Measurements from ENCODE around the gene INPP5D.
"Not testable (repeated sequence)": the region's sequence is repeated elsewhere in the genome, so short reads cannot be mapped to it uniquely, and the experiment has no call there.

Gene INPP5D

GRCh38 chr2:233118648-233119000 is 58.5 kb downstream of the INPP5D start:
- DNase-seq, result no peak

- DNase-seq, result no peak
Observed at GRCh38 chr2:233119123-233119522, 59.0 kb downstream of the INPP5D start.

DNA sequence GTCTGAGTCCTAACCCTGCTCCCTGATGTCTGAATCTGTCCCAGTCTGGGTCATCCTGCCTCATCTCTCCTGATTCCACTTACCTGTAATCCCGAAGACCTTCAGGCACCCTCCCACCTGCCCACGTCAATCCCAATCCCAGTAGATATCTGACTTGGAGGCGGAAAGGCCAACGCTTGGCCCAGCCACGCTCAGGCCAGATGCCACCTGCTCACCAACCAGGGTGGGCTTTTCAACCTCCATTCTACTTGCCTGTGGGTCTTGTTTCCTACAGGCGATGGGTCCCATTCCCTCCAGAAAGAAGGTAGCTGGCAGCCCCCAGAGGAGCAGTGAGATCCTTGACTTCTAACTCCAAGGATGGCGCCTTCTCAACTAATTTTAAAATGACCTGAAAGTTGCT is 59.7 kb downstream of the INPP5D start:
- DNase-seq, result no peak

DNA sequence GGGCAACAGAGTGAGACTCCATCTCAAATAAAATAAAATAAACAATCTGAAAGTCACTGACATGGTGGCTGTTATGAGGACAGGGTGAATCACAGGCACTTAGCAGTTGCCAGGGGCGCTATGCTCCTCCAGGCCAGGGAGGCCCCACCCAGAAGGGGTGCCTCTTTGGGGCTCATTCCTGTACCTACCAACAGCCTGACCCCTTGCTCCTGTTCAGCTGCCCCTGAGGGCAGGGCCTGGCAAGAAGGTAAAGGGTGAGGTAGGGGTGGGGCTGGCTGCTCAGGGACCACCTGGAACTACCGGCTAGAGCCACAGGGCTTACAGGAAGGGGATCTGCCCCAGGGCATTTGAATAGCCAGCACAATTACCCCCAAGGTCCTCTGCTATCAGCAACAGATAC is 60.3 kb downstream of the INPP5D start:
- no peak for DNase-seq

GRCh38 chr2:233121856-233122255 is 61.7 kb downstream of the INPP5D start:
- DNase-seq, result no peak

- no peak for DNase-seq
Observed at GRCh38 chr2:233122541-233122940, 62.4 kb downstream of the INPP5D start.

DNA sequence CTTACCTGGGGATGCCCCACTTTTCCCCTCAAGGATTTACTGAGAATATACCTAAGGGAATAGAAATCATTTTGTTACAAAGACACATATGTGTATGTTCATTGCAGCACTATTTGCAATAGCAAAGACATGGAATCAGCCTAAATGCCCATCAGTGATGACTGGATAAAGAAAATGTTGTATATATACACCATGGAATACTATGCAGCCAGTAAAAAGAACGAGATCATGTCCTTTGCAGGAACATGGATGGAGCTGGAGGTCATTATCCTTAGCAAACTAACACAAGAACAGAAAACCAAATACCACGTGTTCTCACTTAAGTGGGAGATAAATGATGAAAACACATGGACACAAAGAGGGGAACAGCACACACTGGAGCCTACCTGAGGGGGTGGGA is 63.4 kb downstream of the INPP5D start:
- DNase-seq, result not testable (repeated sequence)

DNA sequence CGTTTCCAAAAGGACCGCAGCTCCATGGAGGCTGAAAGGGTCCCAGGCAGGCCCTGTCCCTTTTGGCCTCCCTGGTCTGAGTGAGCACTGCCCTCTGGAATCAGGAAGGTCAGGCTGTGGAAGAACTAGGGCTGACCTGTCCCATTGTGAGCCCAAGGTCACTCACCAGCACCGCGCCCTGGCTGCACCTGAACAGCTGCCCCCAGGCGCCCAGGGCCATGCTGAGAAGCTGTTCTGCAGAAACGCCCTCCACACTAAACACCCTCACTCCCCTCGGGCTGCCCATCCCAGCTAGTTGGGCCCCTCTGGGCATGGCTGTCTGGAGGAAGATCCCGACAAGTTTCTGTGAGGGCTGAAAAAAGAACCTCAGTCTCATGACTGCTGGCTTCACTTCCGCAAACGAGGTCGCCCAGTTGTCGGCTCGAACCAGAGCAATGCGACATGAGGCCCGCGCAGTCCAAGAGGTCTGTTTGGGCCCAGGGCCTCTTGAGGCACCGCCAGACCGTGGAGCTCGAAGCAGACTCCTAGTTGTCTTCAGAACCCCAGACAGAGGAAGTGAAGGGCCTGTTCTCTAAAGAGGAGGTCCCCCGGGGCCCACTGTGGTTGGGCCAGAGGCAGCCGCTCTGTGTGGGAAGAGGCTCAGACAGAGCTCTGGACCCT is 64.4 kb downstream of the INPP5D start:
- no peak for DNase-seq

- DNase-seq, result no peak
Observed at GRCh38 chr2:233125455-233126065, 65.4 kb downstream of the INPP5D start.

GRCh38 chr2:233129351-233129978 is 69.3 kb downstream of the INPP5D start:
- no peak for DNase-seq

GRCh38 chr2:233130024-233130423 is 69.9 kb downstream of the INPP5D start:
- no peak for DNase-seq

DNA sequence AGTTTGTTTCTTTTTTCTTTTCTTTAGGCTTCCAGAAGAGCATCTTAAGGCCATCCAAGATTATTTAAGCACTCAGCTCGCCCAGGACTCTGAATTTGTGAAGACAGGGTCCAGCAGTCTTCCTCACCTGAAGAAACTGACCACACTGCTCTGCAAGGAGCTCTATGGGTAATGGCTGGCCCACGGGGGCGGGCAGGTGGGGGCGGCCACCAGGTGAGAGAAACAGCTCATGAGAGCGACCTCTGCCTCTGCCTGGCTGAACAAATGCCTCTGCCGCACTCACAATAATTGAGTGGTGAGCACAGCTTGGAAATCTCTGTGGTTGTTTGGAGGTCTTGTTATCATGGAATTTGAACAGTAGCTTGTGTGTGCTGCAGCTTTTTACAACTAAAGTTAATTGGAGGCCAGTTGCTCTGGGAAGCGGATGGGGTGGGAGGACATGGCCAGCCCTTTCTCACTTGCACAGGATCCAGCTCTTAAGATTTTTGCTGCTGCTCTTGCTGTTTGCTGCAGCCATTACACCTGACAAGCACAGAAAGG is 70.4 kb downstream of the INPP5D start:
- DNase-seq, result no peak

DNA sequence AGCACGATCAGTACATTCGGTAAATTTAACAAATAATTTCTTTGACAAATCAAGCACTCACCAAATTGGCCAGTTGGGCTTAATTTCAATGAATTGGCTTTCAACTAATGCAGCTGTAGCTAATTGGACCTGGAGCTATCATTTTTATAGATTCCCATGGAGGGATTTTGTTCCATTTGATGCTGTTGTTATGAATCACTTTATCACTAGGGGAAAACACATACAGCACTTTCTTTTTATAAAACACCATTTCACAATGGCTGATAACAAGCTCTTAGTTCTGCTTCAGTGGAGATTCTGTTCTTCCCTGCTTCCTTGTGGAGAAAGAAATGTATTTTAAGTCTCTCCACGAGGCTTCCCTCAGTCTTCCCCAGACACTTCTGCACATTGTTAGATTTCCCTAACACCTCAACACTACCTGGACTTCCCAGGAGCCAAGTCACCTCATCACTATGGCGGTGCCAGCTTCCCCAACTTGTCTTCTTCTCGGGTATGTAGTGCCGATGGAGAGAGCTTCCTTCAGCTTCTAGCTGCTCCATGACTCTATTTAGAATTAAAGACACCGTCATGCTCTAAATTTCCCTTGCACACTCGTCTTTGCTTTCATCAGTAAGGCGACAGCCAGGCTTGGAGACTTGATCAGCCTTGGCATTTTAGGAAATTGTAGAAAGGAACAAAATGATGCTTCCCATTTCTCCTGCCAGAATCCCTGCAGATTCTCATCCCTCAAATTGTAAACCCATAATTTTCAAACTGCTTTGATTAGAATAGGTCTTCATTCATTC is 72.0 kb downstream of the INPP5D start:
- DNase-seq, result no peak

DNA sequence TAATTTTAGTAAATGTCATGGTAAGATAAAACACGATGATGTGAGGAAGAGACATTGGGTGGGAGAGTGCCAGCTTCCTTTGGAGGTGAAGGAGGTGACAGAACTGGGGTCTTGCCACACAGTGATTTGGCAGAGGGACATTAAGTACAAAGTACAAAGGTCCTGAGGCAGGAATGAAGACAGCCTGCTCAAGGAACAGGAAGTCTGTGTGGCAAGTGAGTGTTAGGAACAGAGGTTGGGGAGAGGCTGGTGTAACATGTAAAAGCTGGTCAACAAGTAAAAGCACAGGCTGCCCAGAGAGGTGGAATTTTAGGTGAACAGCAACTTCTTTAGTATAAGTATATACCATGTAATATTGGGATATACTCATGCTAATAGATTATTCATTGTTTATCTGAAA is 73.1 kb downstream of the INPP5D start:
- DNase-seq, result no peak

GRCh38 chr2:233135421-233135820 is 75.3 kb downstream of the INPP5D start:
- DNase-seq, result no peak

DNA sequence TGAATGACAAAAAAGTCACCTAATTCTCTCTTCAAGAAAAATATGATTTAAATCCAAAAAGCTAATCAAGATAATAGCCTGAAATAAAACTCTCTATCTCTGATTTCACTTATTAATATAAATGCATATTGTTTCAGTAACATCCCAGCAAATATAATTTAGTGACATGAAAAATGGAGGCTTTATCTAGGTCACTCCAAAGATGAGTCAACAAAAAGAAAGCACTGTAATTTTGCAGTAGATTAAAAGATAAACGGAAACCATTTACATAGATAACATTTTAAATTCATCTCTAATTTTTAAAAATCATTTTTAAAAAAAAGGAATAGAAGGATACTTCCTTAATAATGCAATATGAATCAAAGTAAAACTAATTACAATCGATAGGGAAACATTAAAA is 76.9 kb downstream of the INPP5D start:
- no peak for DNase-seq

DNA sequence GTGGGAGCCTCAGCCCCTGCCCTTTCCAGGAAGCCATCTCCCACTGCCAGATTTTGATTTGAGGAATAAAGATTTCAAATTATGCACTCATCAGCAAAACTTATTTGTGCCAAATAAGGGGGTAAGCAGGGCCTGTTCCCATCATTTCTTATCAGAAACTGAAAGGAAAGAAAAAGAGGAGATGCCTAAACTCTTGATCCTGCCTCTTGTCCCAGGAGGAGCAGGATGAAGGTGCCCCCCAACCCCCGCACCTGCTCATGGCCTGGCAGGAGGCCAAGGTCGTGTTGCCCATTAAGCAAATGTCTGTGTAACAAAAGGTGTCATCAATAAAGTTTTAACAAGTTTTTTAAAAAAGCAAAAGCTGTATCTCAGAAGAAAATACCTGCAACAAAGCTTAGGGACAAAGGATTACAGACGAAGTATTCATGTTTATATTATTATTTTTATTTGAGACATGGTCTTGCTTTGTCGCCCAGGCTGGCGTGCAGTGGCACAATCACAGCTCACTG is 80.0 kb downstream of the INPP5D start:
- no peak for DNase-seq

GRCh38 chr2:233140978-233141377 is 80.8 kb downstream of the INPP5D start:
- DNase-seq, result no peak

- DNase-seq, result no peak
Observed at GRCh38 chr2:233141901-233142300, 81.8 kb downstream of the INPP5D start.

GRCh38 chr2:233142355-233142897 is 82.3 kb downstream of the INPP5D start:
- DNase-seq, result no peak

DNA sequence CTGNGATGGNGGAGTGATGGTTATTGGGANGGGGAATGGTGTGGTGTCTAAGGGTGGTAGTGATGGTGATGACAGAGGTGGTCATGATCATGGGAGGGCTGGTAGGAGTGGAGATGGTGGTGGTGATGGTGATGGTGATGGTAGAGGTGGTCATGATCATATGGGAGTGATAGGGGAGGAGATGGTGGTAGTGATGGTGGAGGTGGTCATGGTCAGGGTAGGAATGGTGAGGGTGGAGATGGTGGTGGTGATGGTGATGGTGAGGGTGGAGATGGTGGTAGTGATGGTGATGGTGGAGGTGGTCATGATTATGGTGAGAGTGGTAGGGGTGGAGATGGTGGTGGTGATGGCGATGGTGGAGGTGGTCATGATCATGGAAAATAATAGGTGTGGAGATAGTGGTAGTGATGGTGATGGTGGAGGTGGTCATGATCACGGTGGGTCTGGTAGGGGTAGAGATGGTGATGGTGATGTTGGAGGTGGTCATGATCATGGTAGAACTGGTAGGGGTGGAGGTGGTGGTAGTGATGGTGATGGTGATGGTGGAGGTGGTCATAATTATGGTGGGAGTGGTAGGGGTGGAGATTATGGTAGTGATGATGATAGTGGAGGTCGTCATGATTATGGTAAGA is 83.7 kb downstream of the INPP5D start:
- DNase-seq, result no peak

- no peak for DNase-seq
Observed at GRCh38 chr2:233145726-233146125, 85.6 kb downstream of the INPP5D start.
